HG03571 (cell line): ENCODE measurements around the gene MOCOS.

Experiments
- ATAC-seq: cut with Tn5 transposase; IDR thresholded peaks from one replicate; pipeline ENCODE4 v1.9.1; 2021; ENCODE audit not compliant: unreplicated experiment

MOCOS gene

GRCh38 chr18:36299015-36299414 lies 111.7 kb downstream of the MOCOS start:
- no peak for ATAC-seq

DNA sequence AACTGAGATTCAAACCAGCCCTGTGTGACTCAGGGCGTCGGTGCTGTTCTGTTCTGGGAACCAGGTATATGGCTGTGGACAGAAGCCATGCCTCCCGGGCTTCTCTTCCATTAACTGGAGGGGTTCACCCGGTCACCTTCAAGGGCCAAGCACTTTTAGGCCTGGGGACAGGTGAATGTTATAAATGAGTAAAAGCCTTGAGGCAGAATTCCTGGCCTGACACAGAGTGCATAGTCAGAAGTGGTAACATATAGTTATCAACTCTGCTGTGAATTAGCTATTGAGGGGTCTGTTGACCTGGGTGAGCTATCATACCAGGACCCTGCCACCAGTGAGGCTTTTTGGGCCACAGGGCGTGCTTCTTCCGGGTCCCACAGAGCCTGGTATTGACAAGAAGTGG lies 112.9 kb downstream of the MOCOS start:
- no peak for ATAC-seq

GRCh38 chr18:36301884-36302283 lies 114.6 kb downstream of the MOCOS start:
- no peak for ATAC-seq

- ATAC-seq: no peak
These were observed 115.4 kb downstream of the MOCOS start for GRCh38 chr18:36302676-36303075.

GRCh38 chr18:36303211-36303844 lies 116.0 kb downstream of the MOCOS start:
- ATAC-seq: no peak

DNA sequence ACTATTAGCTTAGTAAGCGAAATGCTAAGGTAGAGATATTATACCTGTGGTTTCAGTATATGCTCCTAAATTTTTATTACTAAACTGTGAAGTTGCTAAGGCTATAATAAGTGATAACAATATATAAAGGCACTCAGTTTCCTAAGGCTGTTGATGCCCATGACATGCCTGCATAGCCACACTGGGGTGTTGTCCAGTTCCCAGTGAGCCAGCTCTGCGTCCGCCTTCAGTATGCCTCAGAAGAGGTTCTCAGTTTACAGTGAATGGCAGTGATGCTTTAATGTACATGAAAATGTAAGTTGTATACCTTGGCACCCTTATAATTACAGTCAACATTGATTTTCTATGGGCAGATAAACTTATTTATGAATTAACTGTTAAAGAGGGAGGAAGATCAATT lies 117.4 kb downstream of the MOCOS start:
- ATAC-seq: no peak

DNA sequence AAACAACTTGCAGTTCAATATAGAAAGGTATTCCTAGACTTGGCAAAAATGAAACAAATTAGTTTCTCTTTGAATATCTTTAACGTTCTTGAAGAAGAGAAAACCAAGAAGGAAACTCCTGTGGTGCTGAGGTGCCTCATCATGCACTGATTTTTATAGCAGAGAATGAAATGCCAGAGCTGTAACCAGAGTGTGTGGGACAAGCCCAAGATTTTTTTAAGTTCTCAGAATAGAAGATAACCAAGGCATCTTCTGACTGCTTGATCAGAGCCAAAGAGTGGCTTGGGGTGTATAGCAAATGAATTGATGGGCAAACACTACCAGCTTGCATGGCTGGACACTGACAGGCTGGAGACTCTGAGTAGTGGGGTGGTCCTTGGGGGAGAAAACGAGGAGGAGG lies 118.1 kb downstream of the MOCOS start:
- ATAC-seq: no peak

DNA sequence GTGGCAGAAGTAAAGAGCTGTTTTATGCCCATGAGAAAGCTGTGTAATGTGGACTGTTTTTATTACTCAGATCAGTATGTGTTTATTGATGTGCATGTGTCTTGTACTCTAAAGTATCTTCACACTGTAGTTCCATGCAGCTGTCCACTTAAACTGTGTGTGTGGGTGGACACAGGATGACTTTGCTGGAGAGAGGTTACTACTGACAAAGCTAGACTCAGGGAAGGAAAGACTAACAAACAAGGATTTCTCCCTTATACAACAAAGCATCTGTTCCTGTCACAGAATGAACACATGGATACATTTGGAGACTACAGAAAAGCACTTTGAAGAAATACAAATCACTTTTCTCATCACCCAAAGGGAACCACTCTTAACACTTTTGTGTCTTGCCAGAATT lies 120.2 kb downstream of the MOCOS start:
- ATAC-seq: no peak

DNA sequence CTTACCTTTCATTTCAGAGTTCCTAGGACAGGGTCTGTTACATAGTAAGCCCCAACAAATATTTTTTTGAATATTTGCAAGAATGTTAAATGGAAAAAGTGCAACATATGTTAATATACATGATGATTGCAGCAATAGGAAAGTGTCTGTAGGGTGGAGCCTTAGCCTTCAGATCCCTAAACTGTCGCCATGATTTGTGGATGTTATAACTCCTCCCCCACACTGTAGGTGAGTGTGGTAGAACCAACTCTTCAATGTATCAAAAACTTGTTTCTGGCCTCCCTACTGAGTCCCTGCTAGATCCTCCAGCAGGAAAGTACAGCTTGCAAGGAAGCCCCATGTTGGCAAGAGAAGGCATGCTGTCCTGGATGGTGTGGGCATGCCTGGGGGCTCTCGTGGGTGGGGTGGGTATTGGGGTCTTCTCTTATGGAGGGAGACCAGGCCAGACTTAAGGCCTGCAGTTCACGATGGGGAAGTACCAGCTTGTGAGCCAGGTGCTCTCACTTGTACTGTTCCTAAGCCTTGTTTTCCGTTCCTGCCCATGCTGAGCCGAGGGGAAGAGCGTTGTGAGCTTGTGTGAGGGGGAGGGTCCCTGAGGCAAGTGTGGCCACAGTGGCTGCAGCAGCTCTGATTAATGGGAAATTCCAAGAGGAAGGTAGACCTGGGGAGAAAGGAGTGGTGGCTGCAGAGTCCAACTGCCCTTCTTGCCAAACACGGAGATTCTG lies 121.6 kb downstream of the MOCOS start:
- ATAC-seq: no peak

DNA sequence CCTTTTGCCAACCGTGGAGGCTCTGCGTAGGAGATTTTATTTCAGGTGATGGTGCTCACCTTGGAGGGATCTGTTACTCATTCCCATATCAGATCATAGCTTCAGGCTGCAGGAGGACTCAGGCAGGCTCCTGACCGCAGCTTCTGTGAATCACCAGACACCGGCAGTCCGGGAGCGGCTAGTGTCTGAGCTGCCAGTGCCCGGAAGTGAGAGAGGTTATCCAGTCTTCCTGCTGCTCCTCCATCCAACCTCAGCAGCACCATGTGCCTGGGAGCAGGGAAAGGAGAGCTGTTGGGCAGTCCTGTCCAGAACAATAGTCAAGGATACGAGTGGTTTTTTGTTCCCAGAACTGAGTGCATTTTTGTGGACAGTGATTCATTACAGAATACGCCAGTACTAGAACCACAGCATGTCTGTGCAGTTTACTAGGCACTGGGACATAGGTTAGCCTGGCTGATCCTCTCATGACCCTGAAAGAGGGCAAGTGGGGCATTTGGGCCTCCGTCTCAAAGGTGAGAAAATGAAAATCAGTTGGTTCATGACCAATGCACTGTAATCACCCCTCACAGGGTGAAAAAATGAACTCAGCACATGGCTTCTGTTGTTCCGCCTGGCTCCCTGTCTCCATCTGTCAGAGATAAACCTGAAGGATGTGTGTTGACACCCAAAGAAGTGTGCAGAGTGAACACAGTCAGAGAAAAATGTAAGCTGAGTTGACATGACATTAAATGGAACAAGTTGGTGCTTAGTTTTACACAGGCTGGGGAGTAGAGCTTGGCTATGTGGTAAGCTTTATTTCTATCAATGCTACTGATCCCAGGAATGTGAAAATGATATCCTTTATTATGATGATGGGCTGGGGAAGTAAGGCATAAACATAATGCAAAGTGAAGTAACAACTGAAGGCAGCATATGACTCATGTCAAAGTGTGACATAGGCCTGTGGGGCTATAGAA lies 122.4 kb downstream of the MOCOS start:
- ATAC-seq: no peak

DNA sequence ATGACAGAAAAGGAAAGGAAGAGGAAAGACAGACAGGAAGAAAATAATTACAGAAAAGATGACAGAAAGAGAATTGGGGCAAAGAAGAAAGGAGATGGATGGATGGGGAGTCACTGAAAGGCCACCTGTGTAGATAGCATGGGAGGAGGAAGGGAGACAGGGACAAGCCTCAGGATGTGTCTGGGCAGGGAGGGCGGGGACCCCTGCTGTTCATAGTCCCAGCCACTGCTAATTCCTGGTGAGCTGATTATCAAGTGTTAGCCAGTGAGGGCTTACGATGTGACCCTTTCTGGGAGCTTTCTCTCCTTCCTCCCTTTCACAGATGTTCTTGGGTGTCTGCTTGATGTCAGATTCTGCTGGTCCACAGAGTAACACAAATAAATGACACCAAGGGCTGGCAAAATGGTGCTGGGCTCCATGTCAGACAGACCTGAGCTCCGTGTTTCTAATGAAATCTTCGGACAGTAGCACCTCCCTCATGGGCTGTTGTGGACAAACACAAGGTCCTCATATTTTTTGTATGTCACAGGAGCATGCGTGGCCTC lies 123.8 kb downstream of the MOCOS start:
- no peak for ATAC-seq

DNA sequence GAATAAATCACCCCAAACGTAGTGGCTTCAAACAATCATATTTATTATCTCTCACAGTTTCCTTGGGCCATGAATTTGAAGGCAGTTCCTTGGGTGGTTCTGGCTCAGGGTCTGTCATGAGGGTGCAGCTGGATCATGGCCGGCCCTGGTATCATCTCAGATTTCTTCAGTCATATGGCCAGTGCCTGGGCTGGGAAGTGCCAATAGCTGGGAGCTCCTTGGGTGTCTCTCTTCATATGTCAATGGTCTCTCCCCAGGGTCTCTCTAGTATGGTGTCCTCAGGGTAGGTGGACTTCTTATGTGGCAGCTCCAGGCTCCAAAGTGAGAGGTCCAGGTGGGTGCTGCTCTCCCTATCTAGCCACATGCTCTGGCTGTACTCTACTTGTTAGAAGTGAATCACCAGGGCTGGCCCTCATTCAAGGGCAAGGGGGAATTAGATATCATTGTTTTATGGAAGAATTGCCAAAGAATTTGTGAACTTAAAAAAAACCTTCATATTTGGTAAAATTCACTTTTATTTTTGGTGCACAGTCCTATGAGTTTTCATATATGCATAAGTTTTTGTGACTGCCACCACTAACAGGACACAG lies 125.6 kb downstream of the MOCOS start:
- ATAC-seq: no peak

GRCh38 chr18:36314098-36314497 lies 126.8 kb downstream of the MOCOS start:
- ATAC-seq: no peak

- ATAC-seq: no peak
These were observed 127.5 kb downstream of the MOCOS start for GRCh38 chr18:36314754-36315153.

DNA sequence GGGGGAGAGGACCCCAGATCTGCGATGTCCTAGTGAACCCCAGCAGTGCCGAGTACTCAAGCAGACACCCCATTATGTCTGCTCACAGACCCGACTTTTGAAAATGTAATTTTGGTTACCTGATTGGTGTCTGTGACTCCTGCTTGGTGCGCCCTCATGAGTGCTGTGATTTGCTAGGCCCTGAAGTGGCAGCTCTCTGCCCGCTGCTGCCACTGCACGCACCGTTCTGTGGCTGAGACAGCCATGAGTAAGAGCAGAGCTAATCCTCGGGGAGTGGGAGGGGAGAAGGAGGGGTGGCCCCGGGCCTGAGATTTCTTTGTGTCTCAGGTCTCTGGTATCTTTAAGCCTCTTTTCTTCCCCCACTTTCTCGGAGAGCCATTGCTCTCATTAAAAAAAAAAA lies 128.4 kb downstream of the MOCOS start:
- ATAC-seq: no peak

GRCh38 chr18:36316246-36316645 lies 128.9 kb downstream of the MOCOS start:
- no peak for ATAC-seq
